ENCODE results near the gene BPIFB3.

GRCh38 chr20:33104336-33104735 is 50.6 kb downstream of the BPIFB3 start:
- TF ChIP-seq POLR2A (IDR thresholded peaks at IDR 0.05): no peak
- TF ChIP-seq, protein P1, sequence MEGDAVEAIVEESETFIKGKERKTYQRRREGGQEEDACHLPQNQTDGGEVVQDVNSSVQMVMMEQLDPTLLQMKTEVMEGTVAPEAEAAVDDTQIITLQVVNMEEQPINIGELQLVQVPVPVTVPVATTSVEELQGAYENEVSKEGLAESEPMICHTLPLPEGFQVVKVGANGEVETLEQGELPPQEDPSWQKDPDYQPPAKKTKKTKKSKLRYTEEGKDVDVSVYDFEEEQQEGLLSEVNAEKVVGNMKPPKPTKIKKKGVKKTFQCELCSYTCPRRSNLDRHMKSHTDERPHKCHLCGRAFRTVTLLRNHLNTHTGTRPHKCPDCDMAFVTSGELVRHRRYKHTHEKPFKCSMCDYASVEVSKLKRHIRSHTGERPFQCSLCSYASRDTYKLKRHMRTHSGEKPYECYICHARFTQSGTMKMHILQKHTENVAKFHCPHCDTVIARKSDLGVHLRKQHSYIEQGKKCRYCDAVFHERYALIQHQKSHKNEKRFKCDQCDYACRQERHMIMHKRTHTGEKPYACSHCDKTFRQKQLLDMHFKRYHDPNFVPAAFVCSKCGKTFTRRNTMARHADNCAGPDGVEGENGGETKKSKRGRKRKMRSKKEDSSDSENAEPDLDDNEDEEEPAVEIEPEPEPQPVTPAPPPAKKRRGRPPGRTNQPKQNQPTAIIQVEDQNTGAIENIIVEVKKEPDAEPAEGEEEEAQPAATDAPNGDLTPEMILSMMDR (IDR thresholded peaks at IDR 0.05): no peak

Data from Peyer's patch (tissue), 4 donors.